ENCODE data around the gene ZNF782. TPM values are rescaled to one million over a fixed set of nuclear protein-coding genes. Genes with fewer than 3 reads are reported as not detected.

Gene ZNF782
- total and polyA plus RNA-seq, 2 of the 8 experiments (the other 6 are each of a cell fraction or from before 2014, with no cell fraction given) = 1.4 to 7.4 TPM

DNA sequence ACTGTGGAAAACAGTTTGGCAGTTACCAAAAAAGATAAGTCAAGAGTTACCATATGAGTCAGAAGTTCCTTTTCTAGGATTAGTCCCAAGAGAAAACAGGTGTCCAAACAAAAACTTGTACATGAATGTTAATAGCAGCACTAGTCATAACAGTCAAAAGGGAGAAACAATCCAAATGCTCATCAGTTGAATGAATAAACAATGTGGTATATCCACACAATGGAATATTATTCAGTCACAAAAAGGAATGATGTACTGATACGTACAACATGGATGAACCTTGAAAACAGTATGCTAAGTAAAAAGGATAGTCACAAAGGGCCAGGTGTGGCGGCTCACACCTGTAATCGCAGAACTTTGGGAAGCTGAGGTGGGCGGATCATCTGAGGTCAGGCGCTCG is 84.3 kb downstream of the ZNF782 start:
- POLR2A ChIA-PET (ENCODE audit: partially characterized antibody) = no interaction called here
- no peak for TF ChIP-seq SP2 (IDR thresholded peaks at IDR 0.05; ENCODE audit: low read length)
- no peak for TF ChIP-seq TCF12 (IDR thresholded peaks at IDR 0.05; ENCODE audit: low read depth, low read length)
- TF ChIP-seq CEBPB (IDR thresholded peaks at IDR 0.05; ENCODE audit: low read depth, low read length) = no peak
- no peak overlapping the region for H2BK120ac ChIP-seq (replicated peaks; ENCODE audit: low read depth, low read length)

More for the DNA sequence above, 84.3 kb downstream of the ZNF782 start:
- H2AFZ ChIP-seq (ENCODE audit: low read length) = no peak overlapping the region
- CTCF ChIA-PET (ENCODE audit: partially characterized antibody) = interaction anchor here (0.7 kb wide), 1 partner anchor 83 kb away, joined by 4 read pairs; no protein-coding TSS in a partner anchor
- no peak overlapping the region for H2BK5ac ChIP-seq (ENCODE audit: low read depth, low read length)
- 97% methylated on average over 6 of the region's 6 CpGs; no CpG with 5 or more reads in 1 of the 2 experiments for WGBS, 2 experiments (ENCODE audit: extremely low coverage in 1 of 2, insufficient coverage in 1 of 2, insufficient read length in 1 of 2, insufficient replicate concordance in 2 of 2, low coverage in 1 of 2, low lambda C conversion rate in 2 of 2, missing lambda C conversion rate in 1 of 2)
- no peak overlapping the region for H3K18ac ChIP-seq (ENCODE audit: extremely low read depth, low read length)
- no peaks in the 10 kb centered on the region for H3K79me1 ChIP-seq (ENCODE audit: low read depth, low read length)
- peaks cover 0 to 2% of the 10 kb centered on the region in 2 experiments; a peak in 1 of 4 replicates for H3K79me2 ChIP-seq (ENCODE audit: control insufficient read depth in 1 of 2, insufficient read depth in 2 of 2, low read length in 2 of 2)
- no peak overlapping the region for H4K5ac ChIP-seq (ENCODE audit: insufficient read length, low read depth, low read length)
- H3K4me1 ChIP-seq (replicated peaks in 1 of 4; ENCODE audit: control insufficient read depth in 3 of 4, insufficient read depth in 4 of 4, low read length in 3 of 4) = no peaks in the 10 kb centered on the region
- no peak overlapping the region for H2BK12ac ChIP-seq (ENCODE audit: low read depth, low read length)
- H3K23me2 ChIP-seq (ENCODE audit: low read depth, low read length) = no peaks in the 10 kb centered on the region
- H3K4ac ChIP-seq (replicated peaks; ENCODE audit: insufficient read length, low read depth, low read length) = no peak overlapping the region
- H3K27me3 ChIP-seq (replicated peaks in 1 of 4; ENCODE audit: control insufficient read depth in 3 of 4, extremely low read depth in 1 of 4, insufficient read depth in 3 of 4, low read length in 3 of 4) = no peaks in the 10 kb centered on the region
- H3K4me3 ChIP-seq (ENCODE audit: extremely low read depth in 1 of 4, insufficient read depth in 2 of 4, low read depth in 3 of 4, low read length in 4 of 4) = no peak overlapping the region
- H3K9me3 ChIP-seq (ENCODE audit: insufficient read depth in 2 of 2, low read depth in 1 of 2, low read length in 1 of 2) = peaks cover 12 to 19% of the 10 kb centered on the region in 2 experiments
- H3K56ac ChIP-seq (replicated peaks; ENCODE audit: insufficient read length, low read depth, low read length) = no peak overlapping the region
- no peaks in the 10 kb centered on the region for H4K20me1 ChIP-seq (replicated peaks in 1 of 2; ENCODE audit: control insufficient read depth in 1 of 2, insufficient read depth in 2 of 2, low read length in 2 of 2)
- DNase-seq (ENCODE audit: low read depth in 1 of 2, low spot score in 2 of 2) (no peak), FAIRE-seq (no peak)
- H3K23ac ChIP-seq (ENCODE audit: insufficient read length) = no peak overlapping the region
- no peak overlapping the region for H4K8ac ChIP-seq (ENCODE audit: extremely low read depth, insufficient read depth, low read length)
- no peak overlapping the region for H2BK20ac ChIP-seq (ENCODE audit: low read length)
- no peak overlapping the region for H3K9ac ChIP-seq (replicated peaks in 1 of 4; ENCODE audit: extremely low read depth in 1 of 4, low read depth in 3 of 4, low read length in 3 of 4)
- H3K4me2 ChIP-seq (ENCODE audit: insufficient read depth in 1 of 2, low read depth in 2 of 2, low read length in 2 of 2) = no peak overlapping the region
- no peak overlapping the region for H3K14ac ChIP-seq (ENCODE audit: insufficient read length)
- no peak overlapping the region for H3K27ac ChIP-seq (ENCODE audit: low read depth, low read length)
- no peak overlapping the region for H2BK15ac ChIP-seq (ENCODE audit: low read length)
- H3K36me3 ChIP-seq (ENCODE audit: control insufficient read depth in 2 of 4, insufficient read depth in 4 of 4, low read length in 3 of 4) = peaks cover 4 to 89% (median 47%) of the 10 kb centered on the region in 4 experiments
- H4K91ac ChIP-seq (replicated peaks; ENCODE audit: insufficient read length, low read length) = no peak overlapping the region
- H2AK5ac ChIP-seq (ENCODE audit: low read depth, low read length) = no peak overlapping the region

Other genes starting within 250 kb of the ZNF782 start
- 43.7 and 44.6 TPM in 2 replicates for gene CDC14B, start 234.7 kb downstream of the ZNF782 start, total RNA-seq (2021; fragmentation: NEBNext Ultra II Directional; extraction: Animal tissue kit (Norgen Biotek cat#: 25700))
- gene CDC14B, start 234.7 kb downstream of the ZNF782 start, polyA plus RNA-seq (2011; rRNA removed) = 12.7 and 17.2 TPM in 2 replicates
- gene PRXL2C, start 199.2 kb downstream of the ZNF782 start, total RNA-seq (2021; fragmentation: NEBNext Ultra II Directional; extraction: Animal tissue kit (Norgen Biotek cat#: 25700)) = 7.3 and 8.3 TPM in 2 replicates
- gene PRXL2C, start 199.2 kb downstream of the ZNF782 start, polyA plus RNA-seq (2011; rRNA removed) = 1.8 and 2.8 TPM in 2 replicates
- gene ZNF510, start 76.4 kb downstream of the ZNF782 start, total RNA-seq (2021; fragmentation: NEBNext Ultra II Directional; extraction: Animal tissue kit (Norgen Biotek cat#: 25700)) = 16.1 and 16.8 TPM in 2 replicates
- 3.3 and 5.3 TPM in 2 replicates for gene ZNF510, start 76.4 kb downstream of the ZNF782 start, polyA plus RNA-seq (2011; rRNA removed)
- 0.25 TPM in 1 of 2 replicates, not detected in the other for gene NUTM2G, start 74.3 kb upstream of the ZNF782 start, total RNA-seq (2021; fragmentation: NEBNext Ultra II Directional; extraction: Animal tissue kit (Norgen Biotek cat#: 25700))
- gene NUTM2G, start 74.3 kb upstream of the ZNF782 start, polyA plus RNA-seq (2011; rRNA removed) = 0.27 and 0.42 TPM in 2 replicates
- gene CTSV, start 184.6 kb upstream of the ZNF782 start, total RNA-seq (2021; fragmentation: NEBNext Ultra II Directional; extraction: Animal tissue kit (Norgen Biotek cat#: 25700)) = 113 and 114 TPM in 2 replicates
- 57.0 and 91.0 TPM in 2 replicates for gene CTSV, start 184.6 kb upstream of the ZNF782 start, polyA plus RNA-seq (2011; rRNA removed)